CD4-positive, alpha-beta T cell treated with Interleukin-15 for 1 hour (primary cell): ENCODE data around the gene ZNF792.
"Not testable (repeated sequence)": the region's sequence is repeated elsewhere in the genome, so short reads cannot be mapped to it uniquely, and the experiment has no call there.

Experiments
- DNase-seq: peaks from one replicate; pipeline ENCODE4 v3.0.0-alpha.2; 2020

The ZNF792 gene

DNA sequence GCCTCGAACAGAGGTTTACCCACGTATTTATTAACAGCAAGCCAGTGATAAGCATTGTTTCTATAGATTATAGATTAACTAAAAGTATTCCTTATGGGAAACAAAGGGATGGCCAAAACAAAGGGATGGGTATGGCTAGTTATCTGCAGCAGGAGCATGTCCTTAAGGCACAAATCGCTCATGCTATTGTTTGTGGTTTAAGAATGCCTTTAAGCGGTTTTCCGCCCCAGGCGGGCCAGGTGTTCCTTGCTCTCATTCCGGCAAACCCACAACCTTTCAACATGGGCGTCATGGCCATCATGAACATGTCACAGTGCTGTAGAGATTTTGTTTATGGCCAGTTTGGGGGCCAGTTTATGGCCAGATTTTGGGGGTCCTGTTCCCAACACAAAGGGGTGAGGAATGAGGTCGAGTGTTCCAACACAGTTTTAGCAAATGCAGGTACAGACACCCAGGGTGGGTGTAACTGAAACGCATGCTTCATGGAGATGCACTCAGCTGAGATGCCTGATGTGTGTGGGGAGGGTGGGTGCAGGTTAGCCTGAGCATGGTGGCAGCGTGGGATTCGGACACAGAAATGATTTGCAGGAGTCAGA lies 6.3 kb upstream of the ZNF792 start:
- DNase-seq = not testable (repeated sequence)

DNA sequence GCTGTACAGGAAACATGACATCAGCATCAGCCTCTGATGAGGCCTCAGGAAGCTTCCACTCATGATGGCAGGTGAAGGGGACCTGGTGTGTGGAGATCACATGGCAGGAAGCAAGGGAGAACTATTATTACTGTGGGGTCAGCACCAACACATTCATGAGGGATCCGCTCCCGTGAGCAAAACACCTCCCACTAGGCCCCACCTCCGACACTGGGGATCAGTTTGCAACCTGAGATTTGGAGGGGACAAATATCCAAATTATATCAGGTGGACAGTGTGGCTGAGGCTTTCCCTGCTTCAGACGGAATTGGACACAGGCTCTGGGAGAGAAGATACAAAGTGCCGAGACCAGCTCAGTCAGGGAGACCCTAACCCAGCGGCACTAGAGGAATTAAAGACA lies 5.7 kb upstream of the ZNF792 start:
- no peak for DNase-seq

DNA sequence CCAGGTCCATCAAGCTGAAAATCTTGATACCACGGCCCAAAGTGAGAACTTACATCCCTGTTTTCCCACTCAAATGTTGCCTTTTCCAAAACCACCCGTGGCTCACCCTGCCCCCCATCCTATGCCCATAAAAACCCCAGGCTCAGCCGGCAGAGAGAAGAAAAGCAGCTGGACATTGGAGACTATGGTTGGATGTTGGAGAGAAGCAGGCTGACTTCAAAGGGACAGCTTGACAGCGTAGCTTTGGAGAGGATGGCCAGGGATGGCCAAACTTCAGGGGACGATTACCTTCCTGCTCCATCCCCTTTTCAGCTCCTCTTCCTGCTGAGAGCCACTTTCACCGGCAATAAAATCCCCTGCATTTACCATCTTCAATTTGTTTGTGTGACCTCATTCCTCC lies 3.5 kb upstream of the ZNF792 start:
- no peak for DNase-seq

DNA sequence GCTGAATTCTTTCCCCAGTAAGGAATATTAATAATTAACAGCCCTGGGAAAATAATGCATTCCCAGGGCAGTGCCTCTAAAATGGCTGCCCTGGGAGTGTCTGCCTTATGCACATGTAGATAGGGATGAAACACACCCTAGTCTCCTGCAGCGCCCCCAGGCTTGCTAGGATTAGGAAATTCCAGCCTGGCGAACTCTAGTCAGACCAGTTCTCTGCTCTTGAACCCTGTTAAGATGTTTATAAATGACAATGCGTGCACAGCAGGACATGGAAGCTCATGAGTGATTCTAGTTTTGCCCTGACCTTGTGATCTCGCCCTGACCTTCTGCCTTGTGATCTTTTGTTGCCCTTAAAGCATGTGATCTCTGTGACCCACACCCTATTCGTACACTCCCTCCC lies 1.5 kb upstream of the ZNF792 start:
- not testable (repeated sequence) for DNase-seq

DNA sequence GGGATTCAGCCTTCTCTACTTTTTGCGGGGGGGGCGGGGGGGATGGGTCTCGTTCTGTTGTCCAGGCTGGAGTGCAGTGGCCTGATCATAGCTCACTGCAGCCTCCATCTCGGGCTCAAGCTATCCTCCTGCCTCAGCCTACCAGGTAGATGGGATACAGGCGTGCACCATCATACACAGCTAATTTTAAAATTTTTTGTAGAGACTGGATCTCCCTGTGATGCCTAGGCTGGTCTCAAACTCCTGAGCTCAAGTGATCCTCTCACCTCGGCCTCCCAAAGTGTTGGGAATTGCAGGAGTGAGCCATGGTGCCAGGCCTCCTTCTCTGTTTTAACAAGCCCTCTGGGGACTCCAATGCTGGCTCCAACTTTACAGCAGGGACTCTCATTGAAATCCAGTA lies 569 bp upstream of the ZNF792 start:
- DNase-seq = no peak

DNA sequence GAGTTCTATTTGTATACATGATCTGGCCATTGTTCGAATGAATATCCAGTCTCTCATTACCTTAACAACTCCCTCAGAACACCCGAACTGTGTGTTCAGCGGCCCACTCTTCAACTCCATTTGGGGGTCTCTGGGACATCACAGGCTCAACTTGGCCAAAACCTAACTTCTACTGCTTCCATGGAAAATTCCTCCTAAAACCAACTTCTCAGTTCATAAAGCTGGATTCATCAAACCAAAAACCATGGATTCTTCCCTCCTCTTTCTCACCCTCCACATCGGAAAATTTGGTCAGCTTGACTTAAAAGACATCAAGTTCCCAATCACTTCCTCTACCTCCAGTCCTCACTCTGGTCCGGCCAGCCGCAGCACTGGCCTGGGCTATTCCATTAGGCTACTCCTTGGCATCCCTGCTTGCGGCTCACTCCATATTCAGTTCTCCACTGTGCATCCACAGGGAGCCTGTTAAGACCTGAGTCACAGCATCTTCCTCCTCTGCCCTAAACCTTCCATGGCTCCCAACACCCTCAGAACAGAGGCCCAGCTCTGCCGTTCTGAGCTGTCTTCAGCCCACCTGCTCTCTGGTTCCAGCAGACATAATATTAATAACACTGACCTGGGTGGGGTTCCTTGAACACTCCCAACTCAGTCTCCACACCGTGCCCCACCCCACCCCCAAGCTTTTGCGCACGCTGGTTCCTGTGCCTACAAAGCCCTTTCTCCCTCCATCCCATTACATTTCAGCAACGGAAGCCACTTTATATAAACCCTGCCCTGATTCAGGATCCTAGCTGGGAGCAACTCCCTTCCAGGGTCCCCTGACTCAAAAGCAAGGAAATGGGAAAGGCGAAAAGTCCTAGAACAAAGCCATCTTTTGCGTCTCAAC lies 1.1 kb downstream of the ZNF792 start:
- DNase-seq = no peak

DNA sequence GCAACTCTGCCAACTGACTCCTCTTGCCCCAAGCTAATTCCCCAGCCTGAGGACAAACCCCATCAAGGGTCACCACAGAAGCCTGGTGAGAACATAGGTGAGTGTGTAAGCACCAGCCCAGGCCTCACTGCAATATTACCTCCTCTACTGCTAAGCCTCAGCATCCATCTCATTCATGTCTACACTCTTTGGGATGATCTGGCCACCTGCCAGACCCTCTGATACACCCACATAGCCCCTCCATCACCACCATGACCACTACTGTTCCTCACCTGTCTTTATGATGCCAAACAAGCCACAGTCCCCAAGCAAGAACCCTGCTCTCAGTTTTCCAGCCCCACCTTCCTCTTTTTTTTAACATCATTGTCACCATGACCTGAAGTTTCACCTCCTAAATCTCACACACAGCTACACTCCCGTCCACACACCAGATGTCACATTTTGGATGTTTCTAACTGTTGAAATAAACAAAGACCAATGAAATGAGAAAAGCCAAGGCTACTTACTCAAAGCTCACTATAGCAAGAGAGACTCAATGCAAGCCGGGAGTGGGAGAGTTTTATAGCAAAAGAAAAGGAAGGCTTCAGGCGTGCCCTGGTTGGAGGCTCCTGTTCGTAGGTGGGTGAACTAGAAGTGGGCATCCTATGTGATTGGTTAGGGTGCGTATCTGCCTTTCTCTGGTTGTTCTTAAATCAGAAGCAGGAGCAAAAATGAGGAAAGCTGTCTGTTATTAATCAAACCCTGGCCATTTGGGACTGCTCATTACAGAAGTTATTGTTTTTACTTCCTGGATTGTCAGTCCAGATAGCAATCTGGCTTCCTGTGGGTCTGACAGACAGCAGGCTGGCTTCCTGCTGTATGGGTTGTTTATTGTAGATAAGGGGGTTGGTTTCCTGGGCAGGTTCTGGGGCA lies 2.0 kb downstream of the ZNF792 start:
- DNase-seq = peak; percentile 43

DNA sequence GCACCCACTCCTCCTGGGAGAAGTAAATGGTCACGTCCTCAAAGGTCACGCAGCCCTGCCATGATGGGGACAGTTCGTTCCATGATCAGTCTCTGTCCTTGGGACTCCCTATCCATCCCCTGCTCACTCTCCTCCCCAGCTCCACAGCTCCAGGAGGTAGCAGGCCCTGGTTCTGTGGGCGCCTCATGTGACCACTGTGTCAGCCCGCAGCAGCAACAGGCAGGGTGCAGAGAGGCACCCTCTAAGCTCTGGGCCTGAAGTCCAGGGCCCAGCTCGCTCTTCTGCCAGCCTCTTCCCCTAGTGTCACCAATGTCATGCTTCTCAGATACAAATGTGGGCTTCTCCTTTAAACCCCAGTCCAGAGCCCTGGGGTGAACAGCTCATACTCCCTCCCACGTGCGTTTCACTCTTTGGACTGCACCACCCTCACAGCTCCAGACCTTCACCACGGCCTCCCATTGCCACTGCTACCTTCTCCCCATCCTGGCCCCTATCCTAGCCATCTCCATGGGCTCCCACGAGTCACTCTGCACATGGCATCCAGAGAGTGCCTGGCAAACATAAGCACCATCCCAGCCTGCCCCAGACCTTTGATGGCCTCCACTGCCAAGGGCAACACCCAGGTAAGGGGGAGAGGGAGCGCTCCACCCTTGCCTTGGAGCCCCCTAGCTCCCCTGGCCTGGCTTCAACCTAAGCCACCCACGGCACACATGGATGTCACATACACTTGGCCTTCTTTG lies 2.9 kb downstream of the ZNF792 start:
- no peak for DNase-seq

DNA sequence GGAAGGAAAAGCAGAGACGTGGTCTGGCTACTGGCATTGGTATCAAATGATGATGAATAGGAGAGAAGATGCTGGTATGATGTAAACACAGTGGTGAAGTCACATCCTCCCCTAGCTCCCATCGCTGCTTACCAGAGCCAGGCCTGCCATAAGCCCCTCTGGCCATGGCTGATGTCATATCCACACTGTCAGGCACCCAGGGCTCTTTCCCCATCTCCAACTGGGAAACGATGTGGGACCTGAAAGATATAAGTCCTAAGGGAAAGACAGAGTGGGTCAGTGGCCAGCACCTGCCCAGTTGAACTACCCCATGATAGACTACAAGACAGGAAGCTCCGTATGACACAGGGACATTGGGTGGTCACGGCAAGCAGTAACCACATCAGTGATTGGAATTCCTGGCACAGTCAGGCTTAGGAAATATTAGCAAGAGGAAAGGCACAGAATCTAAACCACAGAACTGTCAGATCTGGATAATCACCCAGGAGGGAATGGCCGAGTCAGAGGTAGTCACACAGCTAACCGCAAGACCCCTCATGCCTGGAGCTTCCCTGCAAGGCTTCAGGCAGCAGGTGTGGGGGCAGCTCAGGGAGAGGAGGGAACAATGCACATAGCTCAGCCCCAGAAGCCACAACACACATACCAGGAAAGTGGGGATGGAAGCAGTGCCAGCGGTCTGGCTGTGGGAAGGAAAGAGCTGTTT lies 3.8 kb downstream of the ZNF792 start:
- DNase-seq = no peak

DNA sequence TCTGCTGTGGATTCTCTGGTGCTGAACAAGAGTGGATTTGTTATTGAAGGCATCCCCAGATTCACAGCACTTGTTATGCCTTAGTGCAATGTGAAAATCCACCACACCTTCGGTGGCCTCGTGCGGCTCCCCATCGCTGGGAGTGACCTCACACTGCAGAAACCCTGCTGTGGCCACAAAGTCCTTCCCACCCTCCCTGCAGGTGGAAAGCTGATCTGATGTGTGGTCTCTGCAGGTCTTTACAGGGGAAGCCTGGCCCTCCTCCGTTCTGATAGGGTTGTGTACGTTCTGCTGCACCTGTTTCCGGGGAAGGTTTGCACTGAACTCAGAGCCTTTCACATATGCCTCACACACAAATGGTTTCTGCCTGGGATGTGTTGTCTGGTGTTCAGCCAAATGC lies 5.0 kb downstream of the ZNF792 start:
- DNase-seq = no peak

DNA sequence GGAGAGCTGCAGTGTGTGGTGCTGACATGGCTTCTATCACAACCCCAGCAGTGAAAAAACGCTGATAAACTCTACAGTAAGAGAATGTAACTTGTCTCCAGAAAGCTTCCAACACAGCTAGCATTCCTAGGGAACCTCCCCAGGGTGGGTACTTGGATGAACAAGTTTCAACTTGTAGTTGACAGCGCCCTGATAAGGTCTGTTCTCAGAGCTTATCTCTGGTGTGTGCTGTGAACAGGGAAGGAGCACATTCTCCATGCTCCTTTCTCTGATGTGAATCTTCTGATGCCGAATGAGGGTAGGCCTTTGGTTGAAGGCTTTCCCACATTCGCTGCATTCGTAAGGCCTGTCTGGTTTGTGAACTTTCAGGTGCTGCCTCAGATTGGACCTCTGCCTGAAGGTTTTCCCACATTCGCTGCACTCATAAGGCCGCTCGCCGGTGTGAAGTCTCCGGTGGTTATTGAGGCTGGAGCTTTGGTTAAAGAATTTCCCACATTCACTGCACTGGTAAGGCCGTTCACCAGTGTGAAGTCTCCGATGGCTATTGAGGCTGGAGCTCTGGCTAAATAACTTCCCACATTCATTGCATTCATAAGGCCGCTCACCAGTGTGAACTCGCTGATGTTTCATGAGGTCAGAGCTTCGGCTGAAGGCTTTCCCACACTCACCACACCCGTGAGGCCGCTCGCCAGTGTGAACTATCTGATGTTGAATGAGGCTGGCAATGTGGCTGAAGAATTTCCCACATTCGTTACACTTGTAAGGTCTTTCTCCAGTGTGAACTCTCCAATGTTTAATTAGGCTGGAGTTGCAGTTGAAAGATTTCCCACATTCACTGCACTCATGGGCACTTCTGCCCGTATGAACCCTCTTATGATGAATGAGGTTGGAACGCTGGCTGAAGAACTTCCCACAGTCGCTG lies 5.9 kb downstream of the ZNF792 start:
- DNase-seq = no peak

DNA sequence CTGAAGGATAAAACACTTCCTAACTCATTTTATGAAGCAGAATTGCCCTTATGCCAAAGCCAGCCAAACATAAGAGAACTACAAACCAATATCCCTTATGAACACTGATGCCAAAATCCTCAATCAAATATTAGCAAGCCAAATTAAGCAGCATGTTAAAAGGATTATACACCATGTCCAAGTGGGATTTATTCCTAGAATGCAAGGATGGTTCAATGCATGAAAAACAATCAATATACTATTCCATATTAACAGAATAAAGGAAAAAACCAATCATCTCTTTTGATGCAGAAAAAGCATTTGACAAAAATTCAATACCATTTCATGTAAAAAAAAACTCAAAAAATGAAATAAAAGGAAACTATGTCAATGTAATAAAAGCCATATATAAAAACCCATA lies 10.9 kb downstream of the ZNF792 start:
- DNase-seq = no peak

DNA sequence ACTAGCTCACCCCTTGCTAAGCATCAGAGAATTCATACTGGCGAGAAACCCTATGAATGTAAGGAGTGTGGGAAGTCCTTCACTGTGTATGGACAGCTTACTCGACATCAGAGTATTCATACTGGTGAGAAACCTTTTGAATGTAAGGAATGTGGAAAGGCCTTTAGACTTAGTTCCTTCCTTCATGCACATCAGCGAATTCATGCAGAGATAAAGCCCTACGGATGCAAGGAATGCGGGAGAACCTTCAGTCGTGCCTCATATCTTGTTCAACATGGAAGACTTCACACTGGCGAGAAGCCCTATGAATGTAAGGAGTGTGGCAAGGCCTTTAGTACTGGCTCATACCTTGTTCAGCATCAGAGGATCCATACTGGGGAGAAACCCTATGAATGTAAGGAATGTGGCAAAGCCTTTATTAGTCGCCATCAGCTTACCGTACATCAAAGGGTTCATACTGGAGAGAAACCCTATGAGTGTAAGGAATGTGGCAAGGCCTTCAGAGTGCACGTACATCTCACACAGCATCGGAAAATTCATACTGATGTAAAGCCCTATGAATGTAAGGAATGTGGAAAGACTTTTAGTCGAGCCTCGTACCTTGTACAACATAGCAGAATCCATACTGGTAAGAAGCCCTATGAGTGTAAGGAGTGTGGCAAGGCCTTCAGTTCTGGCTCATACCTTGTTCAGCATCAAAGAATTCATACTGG lies 20.0 kb downstream of the ZNF792 start:
- DNase-seq = no peak

DNA sequence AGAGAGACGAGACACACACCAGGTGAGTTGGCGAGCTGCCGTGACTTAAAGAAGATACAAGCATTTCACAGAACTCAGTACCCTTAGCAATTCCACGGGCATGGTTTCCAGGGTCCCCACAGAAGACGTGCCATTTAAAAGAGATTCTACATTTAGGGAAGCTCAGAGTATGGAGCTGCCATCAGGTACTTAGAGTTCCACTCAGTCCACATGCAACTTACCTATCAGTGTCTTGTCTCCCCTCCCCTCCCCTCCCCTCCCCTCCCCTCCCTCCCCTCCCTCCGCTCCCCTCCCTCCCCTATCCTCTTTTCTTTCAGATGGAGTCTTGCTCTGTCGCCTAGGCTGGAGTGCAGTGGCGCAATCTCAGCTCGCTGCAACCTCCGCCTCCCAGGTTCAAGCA lies 25.1 kb downstream of the ZNF792 start:
- no peak for DNase-seq

DNA sequence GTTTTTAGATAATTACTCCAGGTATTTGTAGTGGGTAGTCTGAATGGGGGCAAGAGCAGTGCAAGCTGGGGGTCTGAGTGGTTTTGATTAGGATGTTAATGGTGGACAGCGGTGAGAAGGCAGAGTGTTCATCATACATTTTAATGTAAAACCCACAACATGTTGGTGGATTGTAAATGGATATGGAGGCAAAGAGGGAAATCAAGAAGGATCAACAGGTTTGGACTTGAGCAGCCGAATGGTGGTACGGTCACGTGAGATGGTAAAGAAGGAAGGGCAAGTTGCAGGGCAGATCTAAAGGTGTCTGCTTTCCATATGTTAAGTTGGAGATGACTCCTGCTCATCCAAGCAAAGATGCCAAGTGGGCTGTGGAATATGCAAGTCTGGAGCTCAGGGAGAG lies 27.8 kb downstream of the ZNF792 start:
- no peak for DNase-seq

DNA sequence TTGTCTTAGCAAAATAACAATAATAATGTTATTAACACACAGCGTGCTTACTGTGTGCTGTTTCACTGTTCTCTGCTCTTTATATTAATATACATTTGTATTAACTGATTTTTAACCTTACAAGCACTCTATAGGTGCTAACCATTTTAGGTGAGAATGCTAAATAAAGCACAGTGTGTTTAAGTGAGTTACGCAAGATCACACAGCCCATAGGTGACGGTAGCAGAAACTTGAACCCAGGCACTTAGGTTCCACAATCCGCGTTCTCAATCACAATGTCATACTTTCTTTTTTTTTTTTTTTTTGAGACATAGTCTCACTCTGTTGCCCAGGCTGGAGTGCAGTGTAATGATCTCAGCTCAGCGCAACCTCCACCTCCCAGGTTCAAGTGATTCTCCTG lies 31.5 kb downstream of the ZNF792 start:
- DNase-seq = no peak

DNA sequence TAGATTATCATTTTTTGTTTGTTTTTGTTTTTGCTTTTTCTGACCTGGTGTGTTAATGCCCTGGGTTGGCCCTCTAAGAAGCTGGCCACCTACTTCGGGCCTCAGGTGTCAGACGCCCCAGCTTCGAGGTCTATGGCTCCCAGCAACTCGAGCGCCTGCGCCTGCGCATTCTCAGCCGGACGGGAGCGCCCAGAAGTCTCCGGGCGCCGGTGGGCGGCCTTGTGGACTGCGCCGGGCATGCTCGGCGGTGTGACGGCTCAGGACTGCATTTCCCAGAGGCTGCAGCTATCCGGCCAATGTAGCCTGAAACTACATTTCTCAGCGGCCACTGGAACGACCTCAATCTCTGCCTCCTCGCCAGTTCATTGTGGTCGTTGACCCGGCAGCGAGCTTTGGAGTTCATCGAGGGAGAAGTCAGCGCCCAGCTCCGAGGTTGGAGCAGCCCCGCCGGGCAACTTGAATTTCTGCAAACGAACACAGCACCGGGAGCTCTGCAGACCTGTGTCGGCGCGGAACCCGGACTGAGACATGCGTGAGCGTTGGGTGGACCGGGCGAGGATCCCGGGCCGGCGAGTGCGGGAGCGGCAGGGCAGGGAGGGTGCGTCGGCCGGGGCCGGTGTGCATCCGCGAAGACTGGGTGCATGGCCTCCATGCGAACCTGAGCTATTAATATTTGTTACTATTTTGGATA lies 37.2 kb downstream of the ZNF792 start, which contains the start of gene ZNF30:
TSS of gene ZNF30 (plus strand) at position 219 of the 691 bp plus-strand sequence. CDS start 3,045 bp downstream, outside the sequence.
- peak; percentile 86 for DNase-seq

DNA sequence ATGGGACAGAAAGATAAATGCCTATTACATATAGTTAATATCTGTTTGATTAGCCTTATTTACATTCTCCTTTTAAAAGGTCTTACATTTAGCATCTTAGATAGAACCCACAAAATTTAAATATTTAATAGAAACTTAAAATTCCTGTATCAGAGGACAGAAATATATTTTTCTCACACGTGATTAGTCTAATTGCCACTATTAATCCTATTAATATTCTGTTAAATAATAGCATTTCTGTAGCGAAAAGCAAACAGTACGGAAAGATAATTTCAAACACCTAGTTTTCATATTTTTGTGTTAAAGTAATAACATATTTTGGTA lies 37.7 kb downstream of the ZNF792 start:
- DNase-seq = no peak

DNA sequence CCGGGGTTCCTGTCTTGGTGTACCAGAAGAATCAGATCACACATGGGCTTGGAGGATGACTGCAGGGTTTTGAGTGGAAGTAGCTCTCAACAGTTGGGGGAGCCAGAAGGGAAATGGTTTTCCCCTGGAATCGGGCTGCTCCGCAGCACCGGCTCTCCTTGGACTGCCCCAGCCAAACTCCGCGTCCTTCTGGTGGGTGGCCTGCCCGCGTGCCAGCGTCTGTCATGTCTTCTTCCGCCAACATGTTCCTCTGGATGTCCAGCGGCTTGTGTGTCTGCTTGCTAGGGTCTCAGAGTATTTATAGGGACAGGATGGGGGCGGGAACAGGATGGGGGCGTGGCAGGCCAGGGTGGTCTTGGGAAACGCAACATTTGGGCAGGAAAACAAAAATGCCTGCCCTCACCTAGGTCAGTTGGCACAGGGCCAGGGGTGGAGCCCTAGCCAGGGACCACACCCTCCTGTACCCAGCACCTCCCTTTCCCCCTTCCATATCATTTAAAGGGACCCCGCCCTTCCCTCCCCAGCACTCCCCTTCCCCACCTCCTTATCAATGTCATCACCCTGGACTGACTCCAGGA lies 38.7 kb downstream of the ZNF792 start:
- no peak for DNase-seq
